Glomerular visceral epithelial cell (primary cell): ENCODE results near the gene NKIRAS2.

Source experiments
- DNase-seq: peaks from one replicate; pipeline ENCODE4 v3.0.0-alpha.2; 2016; ENCODE audit errors: extremely low spot score

The NKIRAS2 gene

DNA sequence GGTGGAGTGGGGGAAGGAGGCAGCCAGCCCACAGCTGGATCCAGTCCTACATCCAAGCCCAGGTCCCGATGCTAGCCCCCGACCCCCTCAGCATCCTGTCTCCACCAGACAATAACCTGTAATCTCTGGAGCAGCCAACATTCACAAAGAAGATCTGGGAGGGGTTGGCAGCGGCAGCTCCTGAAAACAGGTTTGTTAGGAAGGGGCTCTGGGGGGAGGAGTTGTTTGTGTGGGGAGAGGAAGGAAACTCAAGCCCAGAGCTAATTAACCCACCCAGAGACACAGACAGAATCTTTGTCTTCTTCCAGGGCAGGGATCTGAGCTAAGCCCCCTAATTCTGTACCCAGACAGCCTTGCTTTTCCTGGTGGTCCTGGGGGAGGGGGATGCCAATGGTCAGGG is 35.1 kb downstream of the NKIRAS2 start:
- no peak for DNase-seq

DNA sequence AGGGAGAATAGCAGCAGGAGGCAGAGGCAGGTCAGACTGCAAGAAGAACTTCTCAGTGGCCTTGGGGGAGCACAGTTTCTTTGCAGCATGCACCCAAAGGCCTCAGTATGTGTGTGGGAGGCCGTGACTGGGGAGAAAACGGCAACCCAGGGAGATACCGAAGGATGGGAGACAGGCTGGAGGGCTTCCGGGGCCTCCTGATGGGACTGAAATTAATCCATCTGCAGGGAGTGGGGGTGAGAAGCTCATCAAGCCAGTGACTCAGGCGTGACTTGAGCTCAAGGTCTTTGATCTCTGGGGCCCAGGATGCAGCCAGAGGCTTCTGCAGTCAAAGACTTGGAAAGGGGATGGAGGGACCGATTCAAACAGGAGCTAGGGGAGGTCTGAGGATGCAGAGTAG is 35.6 kb downstream of the NKIRAS2 start:
- peak; percentile 42 for DNase-seq

GRCh38 chr17:42056635-42057034 is 36.7 kb downstream of the NKIRAS2 start:
- DNase-seq = no peak

- DNase-seq = no peak
Measured at GRCh38 chr17:42058063-42058462, 38.2 kb downstream of the NKIRAS2 start.

- DNase-seq = no peak
Measured at GRCh38 chr17:42059815-42060214, 39.9 kb downstream of the NKIRAS2 start.

DNA sequence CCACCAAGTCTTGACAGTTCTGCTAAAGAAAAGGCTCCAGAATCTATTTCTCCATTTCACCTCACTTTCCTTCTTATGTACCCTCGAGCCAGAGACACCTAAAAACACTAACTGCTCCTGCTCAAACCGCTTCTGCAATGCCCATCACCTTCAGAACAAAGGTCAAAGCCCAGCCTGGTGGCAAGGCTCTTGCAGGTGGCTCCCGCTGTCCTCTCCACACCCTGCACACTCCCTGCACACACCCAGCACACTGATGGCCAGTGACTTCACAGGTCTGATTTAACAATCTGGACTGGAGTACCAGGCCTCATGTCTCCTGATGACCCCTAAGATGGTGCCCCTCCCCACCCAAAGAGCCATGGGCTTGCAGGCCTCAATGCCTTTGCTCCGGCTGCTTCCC is 40.3 kb downstream of the NKIRAS2 start:
- no peak for DNase-seq

DNA sequence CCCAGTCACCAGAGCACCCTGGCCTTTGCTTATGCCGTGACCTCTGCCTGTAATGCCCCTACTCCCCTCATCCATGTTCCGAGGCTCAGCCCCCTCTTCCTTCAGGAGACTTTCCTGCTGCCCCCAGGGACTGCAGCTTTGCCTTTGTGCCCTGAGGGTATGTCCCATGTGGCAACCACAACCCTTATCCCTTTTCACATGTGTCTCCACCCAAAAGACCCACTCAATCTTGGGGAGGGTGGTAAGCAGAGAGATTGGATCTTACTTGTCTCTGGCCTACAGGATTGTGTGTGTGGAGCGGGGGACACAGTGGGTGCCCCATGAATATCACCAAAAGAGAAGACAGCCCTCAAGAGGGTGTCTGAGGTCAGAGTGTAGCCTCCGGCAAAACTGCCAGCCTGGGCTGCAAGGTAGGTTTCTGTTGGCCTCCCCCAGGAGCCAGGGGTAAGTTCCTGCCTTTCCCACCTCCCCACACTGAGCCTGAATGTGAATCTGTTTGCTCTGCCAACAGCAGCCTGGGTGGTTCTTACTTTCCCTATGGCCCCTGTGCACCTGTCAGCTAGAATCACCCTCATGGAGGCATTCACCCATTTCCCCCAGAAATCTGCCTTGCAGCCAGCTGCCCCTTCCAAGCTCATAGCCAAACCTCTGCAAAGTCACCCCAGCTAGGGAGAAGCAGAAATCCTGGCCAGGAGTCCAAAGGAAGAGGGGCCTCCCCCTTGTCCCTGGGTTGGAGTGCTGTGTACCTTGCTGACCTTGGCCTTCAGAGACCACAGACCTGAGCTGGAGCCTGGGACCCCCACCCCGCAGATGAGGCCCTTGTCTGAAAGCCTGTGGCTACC is 42.0 kb downstream of the NKIRAS2 start:
- no peak for DNase-seq

- DNase-seq = no peak
Measured at GRCh38 chr17:42062681-42063080, 42.8 kb downstream of the NKIRAS2 start.

DNA sequence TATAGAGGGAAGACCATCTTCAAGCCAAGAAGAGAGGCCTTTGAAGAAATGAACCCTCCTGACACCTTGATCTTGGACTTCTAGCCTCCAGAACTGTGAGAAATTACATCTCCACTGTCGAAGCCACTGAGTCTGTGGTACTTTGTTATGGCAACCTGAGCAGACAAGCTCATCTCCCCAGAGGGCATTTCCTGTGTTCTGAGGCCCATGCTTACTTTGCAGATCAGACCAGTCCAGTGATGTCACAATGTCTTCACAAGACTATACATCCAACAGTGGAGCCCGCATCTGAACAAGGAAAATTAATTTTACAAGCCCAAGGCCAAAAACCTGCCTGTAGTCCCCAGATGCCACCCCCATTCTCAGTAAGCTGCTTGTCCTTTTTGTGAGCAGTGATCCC is 45.3 kb downstream of the NKIRAS2 start:
- DNase-seq = no peak

GRCh38 chr17:42067371-42068091 is 47.6 kb downstream of the NKIRAS2 start:
- DNase-seq = peak; percentile 50

GRCh38 chr17:42068979-42069378 is 49.1 kb downstream of the NKIRAS2 start:
- no peak for DNase-seq

DNA sequence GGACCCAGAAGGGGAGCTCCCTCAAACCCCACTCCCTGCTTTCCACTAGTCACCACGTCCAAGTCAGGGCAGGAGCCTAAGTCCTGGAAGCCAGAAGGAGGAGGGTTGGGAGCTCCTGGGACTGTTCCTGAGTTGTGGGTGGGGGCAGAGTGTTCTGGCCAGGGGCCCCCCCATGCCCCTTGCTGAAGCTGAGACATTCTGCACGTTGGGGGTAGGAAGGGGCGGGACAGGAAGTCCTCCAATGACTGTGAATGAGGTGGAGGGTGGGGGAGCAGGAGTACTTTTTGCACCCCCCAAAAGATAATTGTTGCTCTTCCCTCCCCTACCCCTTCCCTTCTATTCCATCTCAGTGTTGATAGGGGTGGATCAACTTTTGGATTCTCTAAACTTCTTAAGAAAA is 51.9 kb downstream of the NKIRAS2 start:
- no peak for DNase-seq

GRCh38 chr17:42072323-42073187 is 52.7 kb downstream of the NKIRAS2 start:
- DNase-seq = no peak
